Motor neuron (in vitro differentiated cells): ENCODE measurements around the gene SLC48A1. TPM values are rescaled to one million over a fixed set of nuclear protein-coding genes. Genes with fewer than 3 reads are reported as not detected.

Source experiments
- total RNA-seq, 8 experiments: library from RNA; unstranded; fragments of 300-600 nt; gene quantifications; 2 replicates each; pipeline versions ENCODE4 v1.2.3 to v1.2.4, GENCODE V29; 2022

The SLC48A1 gene
- total RNA-seq, 8 experiments from 2014 or later, result 6.9 to 25.0 (median 10.6) TPM

Other genes with a start within 250 kb of the SLC48A1 start
- gene RPAP3, start 67.2 kb upstream of the SLC48A1 start, total RNA-seq, result 10 to 100 TPM; 17.1 to 45.6 (median 29.5) TPM
- gene ENDOU, start 47.7 kb upstream of the SLC48A1 start, total RNA-seq, result 1 to 10 TPM in 2 of 8 experiments, under 1 TPM in 6; 0.11 to 3.8 (median 0.36) TPM
- gene RAPGEF3, start 14.4 kb upstream of the SLC48A1 start, total RNA-seq, result 10 to 100 TPM in 1 of 8 experiments, 1 to 10 TPM in 6, under 1 TPM in 1; 0.87 to 21.8 (median 4.9) TPM
- gene HDAC7, start 46.7 kb downstream of the SLC48A1 start, total RNA-seq, result 10 to 100 TPM in 7 of 8 experiments, 1 to 10 TPM in 1; 9.8 to 43.8 (median 19.3) TPM
- gene VDR, start 131.8 kb downstream of the SLC48A1 start, total RNA-seq, result 10 to 100 TPM in 1 of 8 experiments, 1 to 10 TPM in 3, under 1 TPM in 4; 0.08 to 70.8 (median 0.87) TPM
- gene TMEM106C, start 190.4 kb downstream of the SLC48A1 start, total RNA-seq, result 10 to 100 TPM; 26.7 to 79.3 (median 43.5) TPM
- gene COL2A1, start 231.2 kb downstream of the SLC48A1 start, total RNA-seq, result 1 to 10 TPM in 7 of 8 experiments, under 1 TPM in 1; 0.78 to 6.6 (median 1.9) TPM